H4 (cell line): ENCODE data around the gene MIDN. TPM values are rescaled to one million over a fixed set of nuclear protein-coding genes. Genes with fewer than 3 reads are reported as not detected.

Experiments
- DNase-seq: peaks from one replicate; pipeline ENCODE4 v3.0.0-alpha.2; 2015; ENCODE audit warnings: low spot score
- total RNA-seq: library from RNA; depleted of rRNA; stranded (reverse); fragments of >200 nt; shearing (Covaris generic); gene quantifications from 2 replicates; pipeline ENCODE4 v1.2.3, GENCODE V29; 2014

The MIDN gene
- total RNA-seq, 1 experiment from 2014 or later = 4.2 TPM

DNA sequence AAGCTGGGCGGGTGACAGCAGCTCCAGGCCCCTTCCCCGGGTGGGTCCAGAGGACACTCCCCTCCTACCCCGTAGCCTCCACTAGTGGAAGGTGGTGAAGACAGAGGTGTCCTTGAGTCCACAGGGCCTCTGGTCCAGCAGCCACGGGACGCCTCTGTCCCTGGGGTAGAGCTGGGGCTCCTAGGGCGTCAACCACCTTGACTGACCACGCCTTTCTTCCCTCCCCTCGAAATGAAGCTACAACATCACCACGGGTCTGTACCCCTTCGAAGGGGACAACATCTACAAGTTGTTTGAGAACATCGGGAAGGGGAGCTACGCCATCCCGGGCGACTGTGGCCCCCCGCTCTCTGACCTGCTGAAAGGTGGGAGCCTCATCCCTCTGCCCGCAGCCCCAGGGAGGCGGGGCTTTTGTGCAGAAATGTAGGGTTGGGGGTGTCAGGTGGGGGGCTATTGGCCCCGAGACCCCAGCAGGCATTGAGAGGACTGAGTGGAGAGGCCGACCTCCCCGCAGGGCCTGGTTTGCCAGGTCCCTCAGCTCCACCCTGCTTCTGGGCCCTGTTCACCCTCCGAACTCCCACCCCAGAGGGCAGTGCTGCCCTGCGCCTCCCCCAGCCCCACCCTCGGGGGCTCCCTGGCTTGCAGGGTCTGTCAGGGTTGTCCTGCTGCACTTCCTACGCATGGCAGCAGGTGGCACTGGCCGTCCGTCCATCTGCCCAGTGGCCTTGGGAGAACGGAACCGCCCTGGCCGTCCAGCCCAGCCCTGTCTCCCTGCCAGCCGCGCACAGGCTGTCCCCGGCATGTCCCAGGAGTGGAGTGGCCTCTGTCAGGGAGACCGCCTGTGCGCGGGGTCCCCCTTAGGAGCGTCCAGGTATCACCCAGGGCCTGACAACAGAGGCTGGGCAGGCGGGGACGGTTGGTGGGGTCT, 27.1 kb upstream of the MIDN start:
- no peak for DNase-seq

DNA sequence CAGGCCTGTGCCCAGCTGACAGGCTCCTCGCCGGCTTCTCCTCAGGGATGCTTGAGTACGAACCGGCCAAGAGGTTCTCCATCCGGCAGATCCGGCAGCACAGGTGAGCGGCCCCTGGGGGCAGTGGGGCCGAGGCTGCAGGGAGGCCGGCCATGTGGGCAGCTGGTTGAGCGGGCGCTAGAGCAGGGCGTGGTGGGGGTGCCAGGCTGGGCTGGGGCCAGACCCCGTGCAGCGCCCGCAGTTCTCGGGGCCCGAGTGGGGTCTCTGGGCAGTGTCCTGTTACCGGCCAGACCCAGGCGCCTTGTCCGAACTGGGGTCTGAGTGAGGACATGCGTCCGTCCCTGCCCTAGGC, 26.5 kb upstream of the MIDN start:
- no peak for DNase-seq

- no peak for DNase-seq
Measured at GRCh38 chr19:1222394-1222793, 26.0 kb upstream of the MIDN start.

- no peak for DNase-seq
Measured at GRCh38 chr19:1223018-1223855, 25.1 kb upstream of the MIDN start.

DNA sequence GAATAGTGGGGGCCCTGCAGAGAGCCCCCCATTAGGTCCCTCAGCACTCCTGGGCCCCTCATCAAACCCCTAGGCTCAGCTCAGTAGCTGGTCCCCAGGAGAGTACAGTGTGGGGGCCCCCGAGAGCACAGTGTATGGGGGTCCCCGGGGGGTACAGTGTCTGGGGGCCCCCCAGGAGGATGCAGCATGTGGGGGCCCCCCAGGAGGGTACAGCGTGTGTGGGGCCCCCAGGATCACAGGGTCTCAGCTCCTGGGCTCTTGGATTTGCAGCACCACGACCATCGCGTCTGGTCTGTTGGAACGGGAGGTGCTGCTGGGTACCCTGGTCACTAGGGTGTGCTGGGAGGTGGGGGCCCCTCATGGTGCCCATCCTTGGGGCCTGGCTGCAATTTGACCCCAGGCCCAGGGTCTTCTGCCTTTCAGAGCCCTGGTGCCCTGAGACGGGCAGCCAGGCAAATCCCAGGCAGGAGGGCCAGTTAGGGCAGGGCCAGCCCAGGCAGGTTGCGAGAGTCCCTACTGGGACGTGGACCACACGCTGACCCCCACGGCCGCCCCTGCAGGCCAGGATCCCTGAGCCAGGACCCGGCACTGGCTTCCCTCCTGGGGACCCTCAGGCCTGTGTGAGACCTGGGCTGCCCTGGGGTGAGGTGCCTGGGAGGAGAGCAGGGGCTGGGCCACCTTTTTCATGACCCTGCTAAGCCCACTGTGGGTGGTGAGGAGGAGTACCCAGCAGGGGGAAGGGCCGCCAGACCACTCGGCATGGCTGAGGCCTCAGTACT, 24.1 kb upstream of the MIDN start:
- no peak for DNase-seq

GRCh38 chr19:1224847-1225246, 23.5 kb upstream of the MIDN start:
- no peak for DNase-seq

DNA sequence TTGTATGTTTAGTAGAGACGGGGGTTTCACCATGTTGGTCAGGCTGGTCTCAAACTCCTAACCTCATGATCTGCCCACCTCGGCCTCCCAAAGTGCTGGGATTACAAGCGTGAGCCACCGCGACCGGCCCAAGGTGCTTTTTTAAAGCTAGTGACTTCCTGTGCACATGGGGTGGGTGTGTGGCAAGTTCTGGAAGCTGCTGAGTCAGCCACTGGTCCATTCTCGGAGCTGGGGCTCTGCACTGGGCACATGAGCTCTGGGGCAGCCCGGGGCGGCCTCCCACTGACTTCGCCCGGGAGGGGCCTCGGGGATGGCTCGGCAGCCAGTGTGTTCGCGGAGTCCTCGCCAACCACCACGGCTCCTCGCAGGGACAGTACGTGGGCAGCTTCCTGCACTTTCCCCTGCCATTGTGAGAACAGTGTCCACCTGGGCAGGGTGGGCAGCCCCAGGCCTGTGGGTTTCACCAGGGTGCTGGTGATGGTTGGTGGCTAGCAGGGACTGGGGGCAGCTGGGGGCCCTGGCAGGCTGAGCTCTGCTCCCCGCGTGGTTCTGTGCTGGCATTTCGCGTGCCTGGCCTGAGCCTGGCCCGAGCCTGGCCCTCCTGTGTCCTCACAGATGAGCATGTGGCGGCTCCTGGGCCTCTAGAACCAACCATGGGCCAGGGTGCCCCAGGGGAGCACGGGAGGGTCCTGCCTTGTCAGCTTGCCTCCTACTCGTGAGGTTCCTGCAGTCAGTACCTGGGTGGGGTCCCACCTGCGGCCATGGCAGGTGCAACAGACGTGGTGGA, 22.8 kb upstream of the MIDN start:
- no peak for DNase-seq

GRCh38 chr19:1226227-1226518, 22.2 kb upstream of the MIDN start:
- no peak for DNase-seq

DNA sequence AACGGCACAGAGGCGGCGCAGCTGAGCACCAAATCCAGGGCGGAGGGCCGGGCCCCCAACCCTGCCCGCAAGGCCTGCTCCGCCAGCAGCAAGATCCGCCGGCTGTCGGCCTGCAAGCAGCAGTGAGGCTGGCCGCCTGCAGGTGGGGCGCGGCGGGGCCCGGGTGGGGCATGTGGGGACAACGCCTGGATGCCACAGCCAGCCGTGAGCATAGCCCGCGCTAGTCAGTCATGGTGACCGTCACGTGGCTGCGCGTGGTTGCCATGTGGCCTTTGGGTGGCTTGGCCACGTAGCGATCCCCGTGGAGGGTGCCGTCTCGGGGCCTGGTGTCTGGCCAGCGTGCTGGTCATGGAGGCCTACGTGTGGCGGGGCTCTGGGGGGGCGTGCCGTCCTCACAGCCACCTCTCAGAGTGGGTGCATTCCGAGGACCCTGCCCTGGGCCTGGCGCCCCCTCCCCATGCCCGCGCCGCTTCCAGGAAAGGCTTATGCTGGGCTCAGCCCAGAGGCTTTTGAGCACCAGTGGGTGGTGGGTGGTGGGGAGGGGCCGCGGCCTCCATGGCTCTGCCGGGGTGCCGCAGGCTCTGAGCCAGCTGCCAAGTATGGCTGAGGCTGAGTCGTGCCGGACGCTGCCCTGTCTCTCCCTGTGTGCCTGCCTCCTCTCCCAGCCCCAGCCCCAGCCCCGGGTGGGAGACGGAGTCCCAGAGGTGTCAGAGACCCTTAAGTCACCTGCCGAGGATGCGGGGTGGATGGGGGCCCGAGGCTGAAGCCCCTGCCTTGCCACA, 21.7 kb upstream of the MIDN start:
- DNase-seq = no peak

DNA sequence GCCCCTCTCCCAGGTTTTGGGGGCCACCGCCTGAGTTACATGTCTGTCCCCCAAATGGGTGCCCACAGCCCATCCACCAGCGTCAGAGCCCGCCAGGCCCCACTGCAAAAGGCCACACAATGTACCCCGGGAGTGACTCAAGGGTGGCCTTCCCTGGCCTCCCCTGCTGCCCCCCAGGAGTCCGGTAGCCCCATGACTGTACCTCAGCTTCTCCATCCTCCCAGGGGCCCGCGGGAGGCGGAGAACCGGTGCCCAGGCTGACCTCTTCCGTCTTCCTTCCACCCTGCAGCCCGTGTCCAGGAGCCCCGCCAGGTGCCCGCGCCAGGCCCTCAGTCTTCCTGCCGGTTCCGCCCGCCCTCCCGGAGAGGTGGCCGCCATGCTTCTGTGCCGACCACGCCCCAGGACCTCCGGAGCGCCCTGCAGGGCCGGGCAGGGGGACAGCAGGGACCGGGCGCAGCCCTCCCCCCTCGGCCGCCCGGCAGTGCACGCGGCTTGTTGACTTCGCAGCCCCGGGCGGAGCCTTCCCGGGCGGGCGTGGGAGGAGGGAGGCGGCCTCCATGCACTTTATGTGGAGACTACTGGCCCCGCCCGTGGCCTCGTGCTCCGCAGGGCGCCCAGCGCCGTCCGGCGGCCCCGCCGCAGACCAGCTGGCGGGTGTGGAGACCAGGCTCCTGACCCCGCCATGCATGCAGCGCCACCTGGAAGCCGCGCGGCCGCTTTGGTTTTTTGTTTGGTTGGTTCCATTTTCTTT, 20.9 kb upstream of the MIDN start:
- DNase-seq = no peak

- no peak for DNase-seq
Measured at GRCh38 chr19:1228161-1228957, 20.0 kb upstream of the MIDN start.

DNA sequence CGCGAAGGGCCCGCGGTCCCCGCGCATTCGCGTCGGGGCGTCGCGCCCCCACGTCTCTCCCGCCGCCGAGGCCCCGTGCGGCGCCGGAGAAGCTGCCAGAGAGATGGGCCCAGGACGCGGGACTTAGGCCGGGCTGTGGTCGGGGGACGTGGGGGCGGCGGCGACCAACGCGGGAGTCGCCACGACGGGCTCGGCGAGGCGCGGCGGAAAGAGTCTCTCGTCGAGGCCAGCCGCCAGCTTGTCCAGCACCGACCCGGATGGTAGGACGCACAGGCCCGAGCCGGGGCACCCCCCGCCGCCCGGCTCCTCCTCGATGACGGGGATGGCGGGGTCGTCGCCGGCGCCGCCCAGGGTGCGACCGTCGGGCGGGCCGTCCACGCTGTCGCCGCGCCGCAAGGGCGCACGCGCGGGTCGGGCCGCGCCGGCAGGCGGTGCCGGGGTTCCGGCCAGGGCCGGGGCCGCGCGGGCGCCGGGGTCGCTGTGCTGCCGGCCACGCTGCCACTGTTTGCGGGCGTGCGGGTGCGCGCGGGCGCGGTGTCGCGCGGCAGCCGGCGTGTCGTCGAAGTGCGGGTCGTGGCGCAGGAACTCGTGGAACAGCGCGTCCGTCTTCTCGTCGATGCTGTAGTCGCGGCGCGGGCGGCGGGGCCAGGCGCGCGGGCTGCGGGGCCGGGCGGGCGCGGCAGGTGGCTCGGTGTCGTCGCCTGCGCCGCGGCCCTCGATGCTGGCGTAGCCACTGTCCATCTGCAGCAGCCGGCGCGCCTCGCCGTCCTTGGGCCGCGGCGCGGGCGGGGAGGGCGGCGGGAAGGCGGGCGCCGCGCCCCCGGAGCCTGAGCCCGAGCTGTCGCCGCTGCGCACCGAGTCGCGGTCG, 19.1 kb upstream of the MIDN start:
- no peak for DNase-seq

DNA sequence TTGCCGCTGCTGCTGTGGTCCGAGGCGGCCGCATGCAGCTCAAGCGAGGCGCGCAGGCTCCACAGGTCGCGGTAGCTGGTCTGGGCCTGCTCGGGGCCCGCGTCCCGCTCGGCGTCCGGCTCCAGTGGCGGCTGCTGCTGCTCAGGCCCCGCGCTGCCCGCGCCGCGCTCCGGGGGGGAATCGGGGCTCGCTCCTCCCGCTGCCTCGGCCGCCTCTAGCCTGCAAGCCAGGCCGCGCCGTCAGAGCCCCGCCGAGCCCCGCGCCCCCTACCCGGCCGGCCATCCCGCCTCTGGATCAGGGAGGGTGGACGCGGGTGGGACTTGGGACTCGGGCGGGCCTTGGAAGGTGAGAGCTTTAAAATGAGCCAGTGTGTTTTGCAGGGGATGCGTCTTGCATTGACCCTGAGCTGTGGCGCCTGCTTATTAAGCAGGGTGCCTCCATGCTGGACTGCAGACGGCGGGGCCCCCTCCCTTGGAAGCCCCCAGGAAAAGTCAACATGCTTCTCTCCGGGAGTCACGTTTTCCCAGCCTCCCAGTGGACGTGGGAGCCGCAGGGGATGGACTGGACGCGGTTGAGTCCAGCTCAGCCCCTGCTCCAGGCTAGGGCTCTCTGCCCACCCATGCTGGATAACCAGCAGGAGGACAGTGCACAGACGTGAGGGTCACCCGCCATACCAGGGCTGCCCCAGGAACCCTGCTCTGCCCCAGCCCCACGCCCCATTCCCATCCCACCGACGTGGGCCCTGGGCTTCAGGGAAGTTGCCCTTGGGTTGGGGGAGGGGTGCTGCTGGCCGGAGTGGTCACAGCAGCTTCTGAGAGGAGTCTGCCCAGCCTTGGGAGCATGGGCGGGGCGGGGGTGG, 18.2 kb upstream of the MIDN start:
- DNase-seq = no peak

DNA sequence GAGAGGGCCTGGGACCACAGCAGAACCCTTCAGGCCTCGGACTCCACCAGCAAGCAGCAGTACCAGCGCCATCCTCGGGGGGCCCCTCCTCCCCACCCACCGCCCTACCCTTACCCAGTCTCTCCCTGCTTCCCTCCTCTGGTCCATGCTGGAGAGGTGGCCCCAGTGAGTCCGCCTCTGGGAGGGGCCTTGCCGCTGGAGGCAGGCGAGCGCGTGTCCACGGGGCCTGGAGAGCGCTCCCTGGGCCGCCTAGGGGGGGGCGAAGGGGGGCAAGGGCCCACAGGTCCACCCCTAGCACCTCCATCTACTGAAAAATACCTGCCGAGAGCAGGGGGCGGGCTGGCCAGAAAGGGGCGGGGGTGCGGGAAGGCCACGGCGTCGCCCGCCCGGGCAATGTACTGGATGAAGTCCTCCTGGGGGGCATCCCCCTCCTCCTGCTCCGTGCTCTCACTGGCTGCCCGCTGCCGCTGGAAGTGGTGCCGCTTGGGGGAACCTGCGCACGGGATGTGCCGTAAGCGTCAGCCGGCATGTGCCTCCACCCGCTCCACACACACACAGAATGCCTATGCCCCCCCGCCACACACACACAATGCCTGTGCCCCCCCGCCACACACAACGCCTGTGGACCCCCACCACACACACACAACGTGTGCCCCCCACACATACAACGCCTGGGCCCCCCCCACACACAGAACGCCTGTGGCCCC, 17.4 kb upstream of the MIDN start:
- no peak for DNase-seq

DNA sequence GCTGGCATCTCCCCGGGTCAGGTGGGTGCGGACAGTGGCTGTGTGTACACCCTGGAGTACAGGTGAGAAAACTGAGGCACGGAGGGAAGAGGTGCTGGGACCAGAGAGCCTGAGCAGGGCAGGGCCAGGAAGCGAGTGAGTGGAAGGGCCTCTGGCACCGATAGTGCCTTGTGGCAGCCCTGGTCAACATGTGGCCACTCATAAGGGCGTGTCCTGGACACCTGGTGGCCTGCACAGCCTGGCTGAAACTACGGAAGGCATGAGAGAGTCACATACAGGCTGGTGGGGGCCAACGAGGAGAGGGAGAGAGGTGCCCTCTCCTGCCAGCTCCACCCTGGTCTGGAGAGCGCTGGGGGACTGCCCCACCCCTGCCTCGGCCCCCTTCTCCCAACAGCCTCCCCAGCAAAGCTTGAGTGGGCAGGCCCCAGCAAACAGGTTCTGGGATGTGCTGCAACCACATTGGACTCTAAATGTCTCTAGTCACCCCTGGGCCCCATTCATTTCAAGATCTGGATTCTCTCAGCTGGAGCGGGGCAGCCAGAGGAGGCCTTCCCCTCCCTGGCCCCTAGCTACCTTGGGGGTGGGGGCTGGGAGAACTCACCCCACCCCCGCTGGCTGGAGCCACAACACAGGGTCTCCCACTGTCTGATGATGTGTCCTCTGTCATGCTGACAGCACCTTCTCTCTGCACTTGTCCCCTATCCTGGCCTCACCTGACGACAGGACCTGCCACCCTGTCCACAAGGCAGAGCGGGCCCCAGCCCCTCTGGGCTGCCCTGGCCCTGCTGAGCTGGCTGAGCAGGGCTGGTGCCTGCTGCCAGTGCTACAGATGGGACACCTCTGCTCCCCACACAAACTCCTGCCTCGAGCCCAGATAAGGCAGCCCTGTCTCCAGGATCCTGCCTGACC, 16.4 kb upstream of the MIDN start:
- DNase-seq = no peak
